Psoas muscle (tissue), 8 donors: ENCODE results near the gene TPGS1. TPM values are rescaled to one million over a fixed set of nuclear protein-coding genes. Genes with fewer than 3 reads are reported as not detected.

ENCODE experiments used
- ATAC-seq, 4 donors: fragments of 200-7000 bp; cut with Tn5 transposase; one replicate each; pipeline ENCODE4 v1.9.1; 2020; ENCODE audit warnings: moderate library complexity in 3 of 4, mild to moderate bottlenecking in 2 of 4
- DNase-seq, 2 donors: peaks; one replicate each; pipeline ENCODE4 v3.0.0-alpha.2; 2020
- H3K27ac ChIP-seq: fragments of 200-600 bp; one replicate; pipeline ENCODE4 v1.8.0; 2022
- H3K27me3 ChIP-seq, 3 donors: fragments of 200-600 bp in 1 of 3; one replicate each; pipeline versions ENCODE4 v1.6.1 to v1.8.0; 2013 to 2022; ENCODE audit warnings: low read length in 2 of 3, mild to moderate bottlenecking in 2 of 3, moderate library complexity in 1 of 3; ENCODE audit not compliant: insufficient read depth in 3 of 3
- H3K36me3 ChIP-seq, 2 donors: fragments of 200-600 bp in 1 of 2; one replicate each; pipeline versions ENCODE4 v1.6.1 to v1.8.0; 2013 to 2022; ENCODE audit warnings: low read depth in 1 of 2, mild to moderate bottlenecking in 1 of 2, moderate library complexity in 1 of 2; ENCODE audit not compliant: insufficient read depth in 1 of 2
- H3K4me1 ChIP-seq: fragments of 200-600 bp; one replicate; pipeline ENCODE4 v1.8.0; 2022
- H3K4me3 ChIP-seq: fragments of 200-600 bp; one replicate; pipeline ENCODE4 v1.8.0; 2022; ENCODE audit warnings: mild to moderate bottlenecking
- H3K9me3 ChIP-seq: fragments of 200-600 bp; one replicate; pipeline ENCODE4 v1.8.0; 2022
- CTCF ChIP-seq: fragments of 200-600 bp; IDR thresholded peaks from one replicate; pipeline ENCODE4 v1.8.0; 2022; ENCODE audit warnings: antibody characterized with exemption
- WGBS, 3 donors: extraction: QIAGEN DNeasy Blood & Tissue Kit; methylation state at CpG; one replicate each; pipeline versions ENCODE4 v1.1.6 to v1.1.7; 2013; 5-methylcytosine and 5-hydroxymethylcytosine counted together
- intact Hi-C, 2 donors: fragments of 100-400 bp; cut with DNase I; formaldehyde crosslinking; loops; one replicate each; pipeline versions ENCODE4 v1.11.0 to v1.14.2; 2022
- polyA plus RNA-seq, 3 donors: library from polyadenylated mRNA; stranded (reverse); fragments of 200-250 nt; gene quantifications; one replicate each; pipeline ENCODE4 v1.2.3, GENCODE V29; 2013
- total RNA-seq, 4 donors: library from RNA; stranded (reverse); fragmentation: NEBNext Ultra II Directional in 2 of 4; extraction: Animal tissue kit (Norgen Biotek cat#: 25700) in 2 of 4; gene quantifications; one replicate each; pipeline versions ENCODE4 v1.2.1 to v1.2.4, GENCODE V29; 2021 to 2023
- donor health status: healthy with polysubstance abuse.
- donor health status: DM: no; HTN: no; CAD: no; lungs with moderate emphysema.
- donor health status: Bipolar disorder and iron deficiency.
- donor health status: healthy.
- donor health status: DM: yes; HTN: yes; CAD: no.
- donor health status: DM: no; HTN: no; CAD: no.
- donor health status: DM: no; HTN: no; CAD: no.
- donor health status: DM: yes; HTN: yes; CAD: no.

TPGS1 gene
- total and polyA plus RNA-seq, 7 donors: 8.9 to 16.6 (median 10.6) TPM

GRCh38 chr19:524062-524674 is 16.9 kb downstream of the TPGS1 start:
- intact Hi-C loops: no loop called here

GRCh38 chr19:525029-525428 is 17.7 kb downstream of the TPGS1 start:
- Histone ChIP-seq H3K9me3 (no peaks in the 10 kb centered on the region), H3K27ac (no peak overlapping the region), H3K4me1 (no peaks in the 10 kb centered on the region), H3K4me3 (no peak overlapping the region), H3K36me3 (peaks cover 0 to 1% of the 10 kb centered on the region in 2 donors), H3K27me3 (peaks cover 0 to 5% (median 0%) of the 10 kb centered on the region in 3 donors)
- no peak for TF ChIP-seq CTCF
- intact Hi-C loops: no loop called here
- WGBS, 3 donors: 72 to 81% (median 73%) methylated on average over 18 of the region's 18 CpGs
- ATAC-seq: no peak
- DNase-seq: no peak

More at GRCh38 chr19:524062-524674, 16.9 kb downstream of the TPGS1 start:
- Histone ChIP-seq H3K27me3 (peaks cover 0 to 5% (median 0%) of the 10 kb centered on the region in 3 donors), H3K27ac (no peak overlapping the region), H3K9me3 (no peaks in the 10 kb centered on the region), H3K4me3 (peak overlapping the region; percentile 6), H3K4me1 (no peaks in the 10 kb centered on the region), H3K36me3 (peaks cover 0 to 7% of the 10 kb centered on the region in 2 donors)
- no peak for TF ChIP-seq CTCF
- ATAC-seq (peak; percentile 21 to 48 (median 27)), DNase-seq (peak in 1 of 2 donors; percentile 63)
- 46 to 66% (median 53%) methylated on average over 24 to 29 of the region's 29 CpGs for WGBS, 3 donors

- 42 to 43% (median 43%) methylated on average over 12 to 13 of the region's 13 CpGs for WGBS, 3 donors
- intact Hi-C loops: no loop called here
- peaks cover 0 to 5% (median 0%) of the 10 kb centered on the region in 3 donors for H3K27me3 ChIP-seq
- H3K4me3 ChIP-seq: no peak overlapping the region
- DNase-seq (peak in 1 of 2 donors; percentile 42), ATAC-seq (no peak)
- H3K36me3 ChIP-seq: no peaks in the 10 kb centered on the region
- H3K27ac ChIP-seq: no peak overlapping the region
- H3K4me1 ChIP-seq: peaks cover 4% of the 10 kb centered on the region
- no peaks in the 10 kb centered on the region for H3K9me3 ChIP-seq
- TF ChIP-seq CTCF: no peak
Observed at GRCh38 chr19:525857-526419, 18.6 kb downstream of the TPGS1 start.

- ATAC-seq (no peak), DNase-seq (no peak)
- intact Hi-C loops: loop anchor here in 1 of 2 donors (2.0 to 5.0 kb wide), 2 partner anchors 22 to 42 kb away; partner anchors contain the start of gene BSG
- peaks cover 0 to 5% (median 0%) of the 10 kb centered on the region in 3 donors for H3K27me3 ChIP-seq
- peaks cover 23% of the 10 kb centered on the region for H3K4me1 ChIP-seq
- WGBS, 3 donors: 64 to 71% (median 68%) methylated on average over 37 to 38 of the region's 38 CpGs
- H3K9me3 ChIP-seq: no peaks in the 10 kb centered on the region
- H3K36me3 ChIP-seq: no peaks in the 10 kb centered on the region
- H3K27ac ChIP-seq: peak overlapping the region; percentile 98
- no peak for TF ChIP-seq CTCF
- H3K4me3 ChIP-seq: peak overlapping the region; percentile 89
Observed at GRCh38 chr19:530134-531008, 23.1 kb downstream of the TPGS1 start.
